ENCODE results near the gene SNAPC3.

SNAPC3 gene

DNA sequence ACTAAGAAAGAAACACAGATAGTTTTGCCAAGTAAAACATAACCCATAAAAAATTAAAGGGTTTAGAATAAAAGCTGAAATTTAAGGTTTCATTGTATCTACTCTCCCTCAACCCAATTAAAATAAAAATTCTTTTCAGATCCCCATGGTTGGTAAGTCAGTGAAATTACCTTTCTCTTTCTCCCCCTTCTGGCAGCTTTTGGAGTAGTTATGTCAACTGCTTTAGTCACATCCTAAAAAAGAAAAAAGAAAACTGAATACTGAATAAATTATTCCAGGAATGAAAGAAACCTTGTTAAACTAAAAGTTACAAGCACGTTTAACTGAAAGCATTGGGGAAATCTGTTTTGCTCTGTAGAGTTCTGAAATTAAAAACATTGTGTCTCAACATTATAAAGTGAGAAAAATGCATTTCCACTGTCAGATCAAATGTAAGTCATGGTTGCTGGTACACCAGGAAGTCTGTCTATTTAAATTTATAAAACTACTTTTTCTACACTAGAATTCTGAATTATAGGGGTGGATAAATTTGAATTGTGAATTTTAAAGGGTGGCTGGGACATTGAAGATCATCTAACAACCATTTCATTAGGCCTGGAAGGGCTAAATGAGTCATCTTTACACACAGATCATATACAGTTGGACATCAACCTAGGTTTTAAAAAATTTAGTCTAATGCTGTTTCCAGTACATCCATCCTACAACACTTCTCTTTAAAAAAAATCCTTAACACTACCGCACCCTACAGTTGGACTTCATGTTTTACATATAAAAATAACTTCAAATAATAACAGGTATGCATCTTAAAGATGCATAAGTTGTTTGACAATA is 63.4 kb downstream of the SNAPC3 start:
- in situ Hi-C loops (cut with MboI; ENCODE audit: low sequenced_read_pairs): no loop called here

DNA sequence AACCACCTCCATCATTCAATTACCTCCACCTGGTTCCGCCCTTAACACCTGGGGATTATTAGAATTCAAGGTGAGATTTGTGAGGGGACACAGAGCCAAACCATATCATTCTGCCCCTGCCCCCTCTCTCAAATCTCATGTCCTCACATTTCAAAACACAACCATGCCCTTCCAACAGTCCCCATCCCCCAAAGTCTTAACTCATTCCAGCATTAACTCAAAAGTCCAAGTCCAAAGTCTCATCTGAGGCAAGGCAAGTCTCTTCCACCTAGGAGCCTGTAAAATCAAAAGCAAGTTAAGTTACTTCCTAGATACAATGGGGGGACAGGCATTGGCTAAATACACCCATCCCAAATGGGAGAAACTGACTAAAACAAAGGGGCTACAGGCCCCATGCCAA is 69.3 kb downstream of the SNAPC3 start:
- in situ Hi-C loops (cut with MboI; ENCODE audit: low sequenced_read_pairs): no loop called here

DNA sequence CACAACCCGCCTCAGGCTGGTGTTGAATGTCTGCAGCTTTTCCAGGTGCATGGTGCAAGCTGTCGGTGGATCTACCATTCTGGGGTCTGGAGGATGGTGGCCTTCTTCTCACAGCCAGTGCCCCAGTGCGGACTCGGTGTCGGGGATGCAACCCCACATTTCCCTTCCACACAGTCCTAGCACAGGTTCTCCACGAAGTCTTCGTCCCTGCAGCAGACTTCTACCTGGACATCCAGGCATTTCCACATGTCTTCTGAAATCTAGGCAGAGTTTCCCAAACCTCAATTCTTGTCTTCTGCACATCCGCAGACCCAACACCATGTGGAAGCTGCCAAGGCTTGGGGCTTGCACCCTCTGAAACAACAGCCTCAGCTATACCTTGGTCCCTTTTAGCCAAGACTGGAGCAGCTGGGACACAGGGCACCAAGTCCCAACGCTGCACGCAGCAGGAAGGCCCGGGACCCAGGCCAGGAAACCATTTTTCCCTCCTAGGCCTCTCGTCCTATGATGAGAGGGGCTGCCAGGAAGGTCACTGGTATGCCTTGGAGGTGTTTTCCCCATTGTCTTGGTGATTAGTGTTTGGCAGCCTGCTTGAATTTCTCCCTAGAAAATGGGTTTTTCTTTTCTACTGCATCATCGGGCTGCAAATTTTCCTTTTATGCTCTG is 69.9 kb downstream of the SNAPC3 start:
- in situ Hi-C loops (cut with MboI; ENCODE audit: low sequenced_read_pairs): no loop called here

DNA sequence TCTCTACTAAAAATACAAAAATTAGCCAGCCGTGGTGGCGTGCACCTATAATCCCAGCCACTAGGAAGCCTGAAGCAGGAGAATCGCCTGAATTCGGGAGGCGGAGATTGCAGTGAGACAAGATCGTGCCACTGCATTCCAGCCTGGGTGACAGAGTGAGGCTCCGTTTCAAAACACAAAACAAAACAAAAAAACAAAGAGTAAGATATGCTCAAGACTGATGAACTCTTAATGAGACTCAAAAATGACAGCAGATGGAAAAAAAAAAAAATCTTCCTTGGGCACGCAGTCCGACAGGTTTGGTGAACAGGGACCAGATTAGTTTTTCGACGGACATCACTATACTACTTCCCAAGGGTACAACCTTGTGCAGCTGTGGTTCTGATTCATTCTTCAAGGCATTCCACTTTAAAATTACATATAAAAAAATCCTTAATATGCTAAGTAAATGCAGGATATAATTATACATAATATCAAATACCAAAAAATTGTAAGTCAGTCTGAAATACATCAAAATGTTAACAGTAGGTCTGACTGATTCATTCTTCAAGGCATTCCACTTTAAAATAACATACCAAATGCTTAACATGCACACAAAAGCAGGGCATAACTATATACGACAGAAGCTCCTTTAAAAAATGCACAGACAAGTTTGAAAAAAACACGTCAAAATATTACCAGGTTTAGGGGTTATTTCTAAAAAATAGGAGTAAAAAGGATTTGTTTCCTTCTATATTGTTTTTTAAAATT is 75.7 kb downstream of the SNAPC3 start:
- in situ Hi-C loops (cut with MboI; ENCODE audit: low sequenced_read_pairs): no loop called here

DNA sequence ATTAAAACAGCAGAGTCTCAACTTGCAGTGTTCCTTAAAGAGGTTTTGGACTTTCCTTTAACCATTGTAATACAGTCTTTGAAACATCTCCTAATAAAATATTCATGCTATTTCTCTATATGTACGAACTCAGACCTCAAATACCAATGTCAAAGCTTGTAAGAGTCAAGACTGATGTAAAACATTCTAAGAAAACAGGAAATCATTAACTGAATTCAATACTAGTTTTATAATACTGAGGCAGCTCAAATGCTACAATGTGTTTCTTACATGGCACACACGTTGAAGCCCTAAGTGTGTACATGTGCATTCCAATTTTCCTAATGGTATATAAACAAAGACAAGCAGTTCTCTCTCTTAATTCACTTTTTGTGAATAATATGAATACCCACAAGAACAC is 76.5 kb downstream of the SNAPC3 start:
- in situ Hi-C loops (cut with MboI; ENCODE audit: low sequenced_read_pairs): no loop called here

DNA sequence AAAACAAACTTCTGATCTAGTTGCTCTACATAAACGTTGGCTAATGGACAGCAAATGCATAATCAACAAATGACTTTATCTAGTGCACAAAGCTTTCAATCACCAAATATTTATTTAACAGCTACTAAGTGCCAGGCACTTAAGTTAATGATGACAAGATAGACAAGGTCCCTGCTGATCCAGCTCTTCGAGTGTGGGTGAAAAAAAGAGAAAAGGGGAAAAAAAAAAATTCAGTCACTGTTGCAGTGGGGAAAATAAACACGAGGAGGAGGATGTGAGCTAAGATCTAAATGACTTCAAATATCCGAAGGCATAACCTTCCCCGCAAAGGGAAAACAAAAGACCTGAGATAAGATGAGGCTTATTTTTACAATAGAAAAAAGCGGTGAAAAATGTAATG is 78.5 kb downstream of the SNAPC3 start:
- in situ Hi-C loops (cut with MboI; ENCODE audit: low sequenced_read_pairs): no loop called here

DNA sequence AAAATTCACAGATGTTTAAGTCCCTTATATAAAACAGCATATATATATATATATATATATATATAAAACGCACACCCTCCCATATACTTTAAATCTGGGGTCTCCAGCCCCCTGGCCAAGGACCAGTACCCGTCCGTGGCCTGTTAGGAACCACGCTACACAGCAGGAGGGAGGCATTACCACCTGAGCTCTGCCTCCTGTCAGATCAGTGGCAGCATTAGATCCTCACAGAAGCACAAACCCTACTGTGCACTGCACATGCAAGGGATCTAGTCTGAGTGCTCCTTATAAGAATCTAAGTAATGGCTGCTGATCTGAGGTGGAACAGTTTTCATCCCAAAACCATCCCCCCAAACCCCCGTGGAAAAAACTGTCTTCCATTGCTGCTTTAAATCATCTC is 79.1 kb downstream of the SNAPC3 start:
- in situ Hi-C loops (cut with MboI; ENCODE audit: low sequenced_read_pairs): no loop called here

DNA sequence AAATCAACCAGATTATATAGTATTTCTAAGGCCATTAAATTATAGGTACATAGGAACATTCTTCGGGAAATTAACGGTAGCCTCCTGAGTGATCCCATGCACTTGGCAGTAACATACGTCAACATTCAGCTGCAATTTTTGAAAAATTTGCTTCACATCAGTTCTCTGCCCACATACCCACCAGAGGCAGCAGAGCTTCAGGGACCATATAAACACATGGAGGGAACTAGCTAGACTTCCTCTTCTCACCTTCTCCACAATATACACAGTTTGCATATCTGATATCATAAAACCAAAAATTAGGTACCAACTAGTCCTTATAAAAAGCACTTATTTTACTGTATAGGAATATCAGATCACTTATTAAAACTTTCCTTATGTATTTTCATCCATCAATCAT is 83.2 kb downstream of the SNAPC3 start:
- in situ Hi-C loops (cut with MboI; ENCODE audit: low sequenced_read_pairs): no loop called here

DNA sequence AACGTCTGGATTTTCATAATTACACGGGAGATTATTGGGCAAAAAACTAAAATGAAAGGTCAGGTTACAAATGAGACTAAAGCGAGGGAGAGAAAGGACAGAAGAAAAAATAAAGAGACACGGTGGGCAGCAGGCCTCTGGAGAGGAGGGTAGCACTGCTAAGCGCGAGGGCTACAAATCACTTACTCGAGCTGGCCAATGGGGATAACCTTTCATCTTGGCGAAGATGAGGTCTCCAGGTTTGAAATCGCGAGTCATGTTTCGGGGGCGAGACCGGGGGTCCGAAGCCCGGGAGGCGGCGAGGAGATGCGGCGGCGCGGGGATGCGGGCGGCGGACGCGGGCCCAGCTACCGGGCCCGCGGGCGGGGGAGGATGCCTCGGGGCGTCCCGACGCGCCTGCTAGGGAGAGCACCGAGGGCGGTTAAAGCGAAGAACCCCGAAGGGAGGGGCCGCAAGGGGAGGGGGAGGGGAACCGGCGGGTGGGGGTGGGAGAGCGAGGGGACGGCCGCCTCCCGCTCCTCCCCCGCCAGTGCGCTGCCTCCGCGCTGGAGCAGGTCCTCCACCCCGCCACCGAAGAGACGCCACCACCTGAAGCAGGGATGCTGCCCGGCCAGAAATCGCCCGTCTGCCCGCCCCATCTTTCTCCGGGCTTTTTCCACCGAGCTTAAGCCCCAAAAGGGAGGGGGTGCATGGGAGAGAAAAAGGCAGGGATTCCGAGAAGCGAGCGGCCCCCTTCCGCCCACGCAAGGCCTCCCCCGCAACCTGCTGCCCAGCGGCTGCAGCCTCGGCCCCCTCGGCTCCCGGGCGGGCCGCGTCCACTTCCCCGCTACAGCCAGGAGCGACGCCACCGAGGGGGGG is 87.5 kb downstream of the SNAPC3 start:
- in situ Hi-C loops (cut with MboI; ENCODE audit: low sequenced_read_pairs): no loop called here

DNA sequence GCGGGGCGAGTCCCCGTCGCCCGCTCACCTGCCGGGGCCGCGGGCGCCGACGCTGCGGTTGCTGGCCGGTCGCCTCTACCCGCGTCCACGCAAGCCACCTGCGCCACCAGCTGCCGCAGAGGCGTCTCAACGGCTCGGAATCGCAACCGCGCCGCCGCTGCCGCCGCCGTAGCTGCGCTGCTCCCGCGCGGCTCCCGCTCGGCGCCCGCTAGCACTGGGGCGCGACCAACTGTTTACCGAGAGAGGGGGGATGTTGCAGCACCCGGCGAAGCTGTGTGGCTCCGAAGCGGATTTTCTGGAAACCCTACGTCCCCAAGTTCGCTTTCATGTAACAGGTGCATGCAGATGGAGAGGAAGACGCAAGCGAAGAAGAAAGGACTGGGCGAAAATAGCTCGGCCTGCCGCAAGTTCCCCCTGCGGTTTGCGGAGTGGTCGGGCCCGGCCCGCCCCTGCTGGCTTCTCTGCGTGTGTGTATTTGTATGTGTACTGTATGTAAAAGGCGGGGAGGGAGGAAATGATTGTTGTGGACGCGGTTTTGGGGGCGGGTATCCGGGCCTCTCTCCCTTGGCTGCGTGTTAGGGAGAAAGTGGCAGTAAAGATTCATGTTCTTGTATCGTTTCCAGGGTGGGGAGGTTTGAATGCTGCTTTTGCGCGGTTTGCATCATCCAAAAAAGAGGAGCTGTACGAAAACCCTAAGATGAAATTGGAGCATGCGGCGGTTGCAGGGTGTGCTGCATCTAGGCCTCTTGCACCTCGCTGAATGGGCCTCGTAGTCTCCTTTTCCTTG is 88.3 kb downstream of the SNAPC3 start, which contains the start of gene PSIP1:
TSS of gene PSIP1 (minus strand) at position 182 of the 787 bp plus-strand sequence. CDS start 782 bp downstream, outside the sequence.
- in situ Hi-C loops (cut with MboI; ENCODE audit: low sequenced_read_pairs): no loop called here

Measured in HL-60/S4 treated with phorbol 12-myristate 13-acetate at 8.2 ng/mL for 4 days and 3 days (cell line).